IPS-NIHi7 (cell line): ENCODE measurements around the gene KCNN1.
"Not testable (repeated sequence)": the region's sequence is repeated elsewhere in the genome, so short reads cannot be mapped to it uniquely, and the experiment has no call there.

Source experiments
- DNase-seq: peaks from one replicate; pipeline ENCODE4 v3.0.0; 2012; ENCODE audit warnings: mixed read lengths; ENCODE audit errors: extremely low spot score

Gene KCNN1

DNA sequence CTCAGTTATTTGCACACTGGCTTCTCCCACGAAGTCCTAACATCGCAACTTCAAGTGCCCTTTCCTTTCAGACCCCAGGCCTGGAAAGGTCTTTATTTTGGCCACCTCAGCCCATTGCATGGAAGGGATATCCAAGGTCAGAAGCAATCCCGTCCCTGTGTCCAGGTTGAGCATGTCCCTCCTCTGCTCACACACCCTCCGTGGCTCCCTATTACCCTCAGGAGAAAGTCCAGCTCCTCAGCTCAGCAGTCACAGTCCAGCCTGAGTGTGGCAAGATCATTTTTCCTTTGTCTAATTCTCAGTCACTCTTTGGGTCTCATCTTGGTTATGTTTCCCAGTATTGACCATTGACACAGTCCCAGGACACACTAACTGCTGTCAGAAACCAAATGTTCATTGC, 60.2 kb downstream of the KCNN1 start:
- DNase-seq: no peak

DNA sequence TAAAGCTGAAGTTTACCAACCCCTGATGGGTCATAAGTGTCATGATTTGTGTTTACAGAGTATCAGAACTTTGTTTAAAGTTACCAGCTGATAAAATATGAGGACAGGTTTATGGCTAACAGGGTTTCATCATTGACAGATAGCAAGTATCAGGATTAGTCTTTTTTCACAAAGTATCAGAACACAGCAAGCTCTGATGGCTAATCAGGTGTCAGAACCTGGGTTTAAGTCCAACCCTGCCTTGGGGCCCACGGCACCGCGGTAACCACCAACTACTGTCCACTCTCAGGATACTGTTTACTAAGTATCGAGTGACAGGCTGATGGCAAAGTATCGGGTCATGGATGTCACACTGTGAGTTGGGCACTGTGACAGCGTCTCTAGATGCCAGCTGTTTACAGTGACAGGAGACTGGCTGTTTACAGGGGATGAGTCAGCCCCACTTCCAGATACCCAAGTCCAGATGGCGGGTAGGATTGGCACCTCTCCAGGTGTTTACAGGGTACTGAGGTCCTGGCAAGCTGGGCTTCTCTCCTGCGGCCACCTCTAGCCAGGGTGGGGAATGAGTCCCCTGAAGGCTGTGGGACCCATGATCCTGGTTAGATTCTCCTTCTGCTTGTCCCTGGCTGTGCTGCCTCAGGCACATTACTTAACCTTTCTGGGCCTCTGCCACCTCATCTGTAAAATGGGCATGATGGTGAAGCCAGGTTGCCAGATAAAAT, 62.9 kb downstream of the KCNN1 start:
- no peak for DNase-seq

DNA sequence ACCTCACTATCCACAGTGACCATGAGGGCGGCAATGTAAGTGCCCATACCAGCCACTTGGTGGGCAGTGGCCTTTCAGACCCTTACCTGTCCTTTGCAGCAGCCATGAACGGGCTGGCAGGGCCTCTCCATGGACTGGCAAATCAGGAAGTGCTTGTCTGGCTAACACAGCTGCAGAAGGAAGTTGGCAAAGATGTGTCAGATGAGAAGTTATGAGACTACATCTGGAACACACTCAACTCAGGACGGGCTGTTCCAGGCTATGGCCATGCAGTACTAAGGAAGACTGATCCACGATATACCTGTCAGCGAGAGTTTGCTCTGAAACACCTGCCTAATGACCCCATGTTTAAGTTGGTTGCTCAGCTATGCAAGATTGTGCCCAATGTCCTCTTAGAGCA, 64.5 kb downstream of the KCNN1 start:
- DNase-seq: not testable (repeated sequence)

DNA sequence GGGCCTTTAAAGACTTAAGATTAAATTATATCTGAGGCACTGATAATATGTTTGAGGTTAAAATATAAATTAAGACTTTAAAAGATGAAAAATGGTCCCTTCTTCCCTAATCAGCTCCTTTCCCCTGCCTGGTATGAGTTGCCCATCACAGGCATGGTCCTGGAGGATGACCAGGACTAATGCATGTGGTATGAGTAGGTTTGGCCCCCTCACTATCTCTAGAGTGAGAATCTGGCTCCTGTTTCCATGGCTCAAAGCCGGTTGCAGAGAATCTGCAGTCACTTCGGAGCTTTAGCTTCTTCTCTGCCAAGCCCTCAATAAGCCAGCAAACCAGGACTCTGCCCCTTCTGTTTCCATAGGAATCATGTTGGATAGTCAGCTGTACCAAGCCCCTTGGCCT, 65.2 kb downstream of the KCNN1 start:
- DNase-seq: not testable (repeated sequence)

DNA sequence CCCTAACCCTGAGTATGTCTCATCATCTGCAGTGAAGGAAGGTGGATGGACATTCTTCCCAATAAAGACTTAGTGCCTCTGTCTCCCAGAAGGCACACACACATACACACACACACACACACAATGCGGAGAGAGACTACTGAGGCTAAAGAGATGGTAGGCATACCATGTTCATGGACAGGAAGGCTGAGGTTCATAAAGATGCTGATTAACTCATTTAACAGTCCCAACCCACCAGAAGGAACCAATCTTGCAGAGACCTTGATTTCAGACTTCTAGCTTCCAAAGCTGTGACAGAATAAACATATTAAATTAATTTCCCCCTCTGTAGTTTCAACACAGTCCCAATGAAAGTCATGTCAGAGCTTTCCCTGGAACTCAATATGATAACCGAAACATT, 74.1 kb downstream of the KCNN1 start:
- DNase-seq: no peak

DNA sequence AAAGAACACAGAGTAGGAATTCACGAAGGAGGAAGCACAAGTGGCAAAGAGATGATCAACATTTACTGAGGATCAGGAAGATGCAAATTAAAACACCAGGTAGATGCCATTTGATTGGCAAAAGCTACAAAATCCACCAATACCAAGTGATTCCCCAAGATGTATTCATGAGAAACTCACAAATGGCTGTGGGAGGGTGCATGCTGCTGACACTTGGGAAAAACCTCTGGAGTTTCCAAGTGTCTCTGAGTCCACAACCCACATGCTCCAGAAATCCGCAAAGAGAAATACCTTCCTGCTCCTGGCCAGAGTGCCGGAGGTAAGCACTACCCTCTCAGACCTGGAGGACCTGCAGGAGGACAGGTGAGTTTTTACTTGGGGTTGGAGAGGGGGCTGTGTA, 76.8 kb downstream of the KCNN1 start:
- no peak for DNase-seq

DNA sequence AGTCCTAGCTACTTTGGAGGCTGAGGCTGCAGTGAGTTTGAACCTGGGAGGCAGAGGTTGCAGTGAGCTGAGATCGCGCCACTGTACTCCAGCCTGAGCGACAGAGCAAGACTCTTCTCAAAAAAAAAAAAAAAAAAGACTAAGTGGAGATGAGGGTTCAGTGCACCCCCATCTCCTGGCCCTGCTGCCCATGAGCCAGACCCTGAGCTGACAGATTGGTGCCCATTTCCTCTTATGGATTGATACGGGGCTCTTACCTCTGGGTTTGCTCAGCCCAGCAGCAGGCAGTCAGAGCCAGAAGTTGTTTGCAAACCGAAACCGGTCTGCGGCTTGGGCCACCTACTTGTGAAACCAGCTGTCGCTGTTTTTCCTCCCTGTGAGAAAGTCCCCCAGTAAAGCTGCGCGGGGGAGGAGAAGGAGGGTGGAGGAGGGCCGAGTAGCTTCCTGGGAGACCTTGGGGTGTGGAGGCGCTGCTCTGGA, 78.0 kb downstream of the KCNN1 start:
- peak; percentile 60 for DNase-seq

DNA sequence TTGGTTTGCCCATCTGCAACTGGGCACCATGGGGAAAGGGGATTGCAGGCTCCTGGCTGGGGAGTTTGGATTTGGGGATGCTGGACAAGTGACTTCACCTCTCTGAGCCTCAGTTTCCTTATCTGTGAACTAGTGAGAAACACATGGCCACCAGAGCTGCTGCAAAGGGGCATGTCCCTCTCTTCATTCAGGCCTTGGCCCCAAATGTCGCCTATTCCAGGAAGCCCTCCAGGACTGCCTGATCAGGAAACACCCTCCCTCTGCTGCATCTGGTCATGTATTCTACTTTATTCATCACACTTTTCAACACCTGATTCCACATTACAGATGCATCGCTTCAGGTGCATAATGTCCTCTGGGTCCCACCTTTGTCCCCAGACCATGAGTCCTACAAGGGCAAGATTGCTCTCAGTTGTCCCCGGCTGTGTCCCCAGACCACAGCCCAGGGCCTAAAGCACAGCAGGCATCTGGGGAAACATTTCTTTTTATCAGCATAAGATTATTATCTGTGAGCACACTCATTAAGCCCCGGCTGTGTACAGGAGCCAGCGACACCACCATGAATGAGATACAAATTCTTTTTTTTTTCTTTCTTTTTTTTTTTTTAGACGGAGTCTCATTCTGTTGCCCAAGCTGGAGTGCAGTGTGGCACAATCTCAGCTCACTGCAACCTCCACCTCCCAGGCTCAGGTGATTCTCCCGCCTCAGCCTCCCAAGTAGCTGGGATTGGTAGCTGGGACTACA, 78.6 kb downstream of the KCNN1 start:
- DNase-seq: no peak

DNA sequence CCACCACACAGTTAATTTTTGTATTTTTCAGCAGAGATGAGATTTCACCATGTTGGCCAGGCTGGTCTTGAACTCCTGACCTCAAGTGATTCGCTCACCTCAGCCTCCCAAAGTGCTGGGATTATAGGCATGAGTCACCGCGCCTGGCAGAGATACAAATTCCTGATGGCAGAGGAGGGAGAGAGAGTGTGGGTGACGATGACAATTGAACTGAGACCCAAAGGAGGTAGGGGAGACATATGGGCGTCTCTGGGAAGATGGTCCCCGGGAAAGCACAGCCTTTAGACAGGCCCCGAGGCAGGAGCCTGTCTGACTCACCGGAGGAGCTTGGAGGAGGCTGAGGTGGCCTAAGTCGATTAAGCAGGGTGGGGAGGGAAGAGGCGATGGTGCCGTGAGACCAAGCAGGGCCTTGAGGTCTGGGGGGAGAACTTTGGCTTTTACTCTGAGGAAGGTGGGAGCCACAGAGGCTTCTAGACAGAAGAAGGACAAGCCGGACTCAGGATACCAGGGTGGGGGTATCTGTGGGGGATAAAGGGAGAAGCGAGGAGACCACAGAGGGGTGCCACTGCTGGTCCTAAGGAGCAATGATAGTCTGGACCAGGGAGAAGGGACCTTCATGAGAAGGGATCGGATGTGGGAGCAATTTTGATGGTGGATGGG, 79.3 kb downstream of the KCNN1 start:
- DNase-seq: no peak

DNA sequence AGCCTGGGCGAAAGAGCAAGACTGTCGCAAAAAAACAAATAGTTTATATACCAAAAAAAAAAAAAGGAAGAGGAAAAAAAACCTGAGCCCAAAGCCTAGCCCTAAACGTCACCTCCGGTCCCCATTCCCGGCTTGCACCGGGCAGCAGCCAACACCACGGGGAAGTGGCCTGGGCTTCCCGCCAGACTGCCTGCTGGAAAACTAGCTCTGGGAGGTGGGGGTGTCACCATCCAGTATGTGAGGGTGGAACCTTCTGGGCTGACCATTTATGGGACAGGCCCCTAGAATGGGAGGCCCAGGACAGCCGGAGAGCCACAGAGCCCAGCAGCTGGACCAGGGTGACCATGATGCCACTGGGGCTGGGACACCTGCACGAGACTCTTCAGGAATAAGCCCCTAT, 82.5 kb downstream of the KCNN1 start:
- no peak for DNase-seq
